ENCODE results near the gene FNDC11.

DNA sequence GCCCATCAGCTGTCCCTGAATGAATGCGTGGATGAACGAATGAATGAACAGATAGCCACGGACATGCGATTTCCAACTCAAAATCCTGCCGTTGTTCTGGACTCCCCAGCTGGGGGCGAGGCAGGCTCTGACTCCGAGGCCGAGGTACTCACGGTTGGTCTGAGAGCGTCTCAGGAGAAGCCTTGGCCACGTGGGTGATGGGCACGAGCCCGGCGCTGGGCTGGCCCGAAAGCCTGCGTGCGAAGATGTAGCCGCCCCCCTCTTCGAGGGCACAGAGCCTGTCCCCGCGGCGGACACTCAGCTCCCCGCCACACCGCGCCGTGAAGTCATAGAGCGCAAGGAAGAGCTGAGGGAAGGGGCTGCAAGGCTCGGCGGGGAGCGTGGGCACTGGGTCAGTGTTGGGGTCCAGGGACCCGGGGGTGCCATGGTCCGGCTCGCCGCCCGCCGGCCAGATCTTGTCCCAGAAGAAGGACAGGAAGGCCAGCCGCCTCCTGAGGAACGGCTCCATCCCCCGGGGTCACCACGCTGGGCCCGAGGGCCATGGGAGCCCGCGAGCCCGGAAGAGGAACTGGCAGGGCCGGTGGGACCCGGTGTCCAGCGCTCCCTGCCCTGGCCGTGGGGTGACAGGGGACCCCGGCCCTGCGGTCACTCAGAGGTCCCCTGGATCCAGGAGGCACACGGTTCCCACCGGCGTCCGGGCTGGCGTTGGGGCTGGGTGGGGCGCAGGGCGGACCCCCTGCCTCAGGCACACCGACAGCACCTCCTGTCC, 6.8 kb upstream of the FNDC11 start:
- TF ChIP-seq, protein P1, sequence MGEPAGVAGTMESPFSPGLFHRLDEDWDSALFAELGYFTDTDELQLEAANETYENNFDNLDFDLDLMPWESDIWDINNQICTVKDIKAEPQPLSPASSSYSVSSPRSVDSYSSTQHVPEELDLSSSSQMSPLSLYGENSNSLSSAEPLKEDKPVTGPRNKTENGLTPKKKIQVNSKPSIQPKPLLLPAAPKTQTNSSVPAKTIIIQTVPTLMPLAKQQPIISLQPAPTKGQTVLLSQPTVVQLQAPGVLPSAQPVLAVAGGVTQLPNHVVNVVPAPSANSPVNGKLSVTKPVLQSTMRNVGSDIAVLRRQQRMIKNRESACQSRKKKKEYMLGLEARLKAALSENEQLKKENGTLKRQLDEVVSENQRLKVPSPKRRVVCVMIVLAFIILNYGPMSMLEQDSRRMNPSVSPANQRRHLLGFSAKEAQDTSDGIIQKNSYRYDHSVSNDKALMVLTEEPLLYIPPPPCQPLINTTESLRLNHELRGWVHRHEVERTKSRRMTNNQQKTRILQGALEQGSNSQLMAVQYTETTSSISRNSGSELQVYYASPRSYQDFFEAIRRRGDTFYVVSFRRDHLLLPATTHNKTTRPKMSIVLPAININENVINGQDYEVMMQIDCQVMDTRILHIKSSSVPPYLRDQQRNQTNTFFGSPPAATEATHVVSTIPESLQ (CRISPR knock-in tag; conservative IDR thresholded peaks at IDR 0.05), result no peak
- TF ChIP-seq, protein P2, sequence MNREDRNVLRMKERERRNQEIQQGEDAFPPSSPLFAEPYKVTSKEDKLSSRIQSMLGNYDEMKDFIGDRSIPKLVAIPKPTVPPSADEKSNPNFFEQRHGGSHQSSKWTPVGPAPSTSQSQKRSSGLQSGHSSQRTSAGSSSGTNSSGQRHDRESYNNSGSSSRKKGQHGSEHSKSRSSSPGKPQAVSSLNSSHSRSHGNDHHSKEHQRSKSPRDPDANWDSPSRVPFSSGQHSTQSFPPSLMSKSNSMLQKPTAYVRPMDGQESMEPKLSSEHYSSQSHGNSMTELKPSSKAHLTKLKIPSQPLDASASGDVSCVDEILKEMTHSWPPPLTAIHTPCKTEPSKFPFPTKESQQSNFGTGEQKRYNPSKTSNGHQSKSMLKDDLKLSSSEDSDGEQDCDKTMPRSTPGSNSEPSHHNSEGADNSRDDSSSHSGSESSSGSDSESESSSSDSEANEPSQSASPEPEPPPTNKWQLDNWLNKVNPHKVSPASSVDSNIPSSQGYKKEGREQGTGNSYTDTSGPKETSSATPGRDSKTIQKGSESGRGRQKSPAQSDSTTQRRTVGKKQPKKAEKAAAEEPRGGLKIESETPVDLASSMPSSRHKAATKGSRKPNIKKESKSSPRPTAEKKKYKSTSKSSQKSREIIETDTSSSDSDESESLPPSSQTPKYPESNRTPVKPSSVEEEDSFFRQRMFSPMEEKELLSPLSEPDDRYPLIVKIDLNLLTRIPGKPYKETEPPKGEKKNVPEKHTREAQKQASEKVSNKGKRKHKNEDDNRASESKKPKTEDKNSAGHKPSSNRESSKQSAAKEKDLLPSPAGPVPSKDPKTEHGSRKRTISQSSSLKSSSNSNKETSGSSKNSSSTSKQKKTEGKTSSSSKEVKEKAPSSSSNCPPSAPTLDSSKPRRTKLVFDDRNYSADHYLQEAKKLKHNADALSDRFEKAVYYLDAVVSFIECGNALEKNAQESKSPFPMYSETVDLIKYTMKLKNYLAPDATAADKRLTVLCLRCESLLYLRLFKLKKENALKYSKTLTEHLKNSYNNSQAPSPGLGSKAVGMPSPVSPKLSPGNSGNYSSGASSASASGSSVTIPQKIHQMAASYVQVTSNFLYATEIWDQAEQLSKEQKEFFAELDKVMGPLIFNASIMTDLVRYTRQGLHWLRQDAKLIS (CRISPR knock-in tag; IDR thresholded peaks at IDR 0.05), result no peak
- TF ChIP-seq JUN (CRISPR knock-in tag; IDR thresholded peaks at IDR 0.05) (no peak), FOXA3 (CRISPR knock-in tag; IDR thresholded peaks at IDR 0.05) (no peak), DR1 (CRISPR knock-in tag; IDR thresholded peaks at IDR 0.05) (no peak), NBN (conservative IDR thresholded peaks at IDR 0.05) (no peak), PHF8 (CRISPR knock-in tag; IDR thresholded peaks at IDR 0.05) (no peak), CHD2 (IDR thresholded peaks at IDR 0.05; ENCODE audit: low read depth, low read length) (no peak)
- TF ChIP-seq, protein P3, sequence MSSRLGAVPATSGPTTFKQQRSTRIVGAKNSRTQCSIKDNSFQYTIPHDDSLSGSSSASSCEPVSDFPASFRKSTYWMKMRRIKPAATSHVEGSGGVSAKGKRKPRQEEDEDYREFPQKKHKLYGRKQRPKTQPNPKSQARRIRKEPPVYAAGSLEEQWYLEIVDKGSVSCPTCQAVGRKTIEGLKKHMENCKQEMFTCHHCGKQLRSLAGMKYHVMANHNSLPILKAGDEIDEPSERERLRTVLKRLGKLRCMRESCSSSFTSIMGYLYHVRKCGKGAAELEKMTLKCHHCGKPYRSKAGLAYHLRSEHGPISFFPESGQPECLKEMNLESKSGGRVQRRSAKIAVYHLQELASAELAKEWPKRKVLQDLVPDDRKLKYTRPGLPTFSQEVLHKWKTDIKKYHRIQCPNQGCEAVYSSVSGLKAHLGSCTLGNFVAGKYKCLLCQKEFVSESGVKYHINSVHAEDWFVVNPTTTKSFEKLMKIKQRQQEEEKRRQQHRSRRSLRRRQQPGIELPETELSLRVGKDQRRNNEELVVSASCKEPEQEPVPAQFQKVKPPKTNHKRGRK (CRISPR knock-in tag; IDR thresholded peaks at IDR 0.05), result no peak
- TF ChIP-seq, protein P4, sequence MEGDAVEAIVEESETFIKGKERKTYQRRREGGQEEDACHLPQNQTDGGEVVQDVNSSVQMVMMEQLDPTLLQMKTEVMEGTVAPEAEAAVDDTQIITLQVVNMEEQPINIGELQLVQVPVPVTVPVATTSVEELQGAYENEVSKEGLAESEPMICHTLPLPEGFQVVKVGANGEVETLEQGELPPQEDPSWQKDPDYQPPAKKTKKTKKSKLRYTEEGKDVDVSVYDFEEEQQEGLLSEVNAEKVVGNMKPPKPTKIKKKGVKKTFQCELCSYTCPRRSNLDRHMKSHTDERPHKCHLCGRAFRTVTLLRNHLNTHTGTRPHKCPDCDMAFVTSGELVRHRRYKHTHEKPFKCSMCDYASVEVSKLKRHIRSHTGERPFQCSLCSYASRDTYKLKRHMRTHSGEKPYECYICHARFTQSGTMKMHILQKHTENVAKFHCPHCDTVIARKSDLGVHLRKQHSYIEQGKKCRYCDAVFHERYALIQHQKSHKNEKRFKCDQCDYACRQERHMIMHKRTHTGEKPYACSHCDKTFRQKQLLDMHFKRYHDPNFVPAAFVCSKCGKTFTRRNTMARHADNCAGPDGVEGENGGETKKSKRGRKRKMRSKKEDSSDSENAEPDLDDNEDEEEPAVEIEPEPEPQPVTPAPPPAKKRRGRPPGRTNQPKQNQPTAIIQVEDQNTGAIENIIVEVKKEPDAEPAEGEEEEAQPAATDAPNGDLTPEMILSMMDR (CRISPR knock-in tag; IDR thresholded peaks at IDR 0.05), result no peak

Data from HepG2 (cell line).